Osteoblast (primary cell): ENCODE data around the gene SRPK2. TPM values are rescaled to one million over a fixed set of nuclear protein-coding genes. Genes with fewer than 3 reads are reported as not detected.

Experiments
- DNase-seq: peaks from one replicate; pipeline ENCODE4 v3.0.0; 2011; ENCODE audit warnings: low spot score, mixed read lengths; ENCODE audit not compliant: insufficient read length; ENCODE audit errors: missing footprints
- H2AFZ ChIP-seq: 2 replicates; pipeline ENCODE4 v1.6.0; 2011; ENCODE audit warnings: mild to moderate bottlenecking, low read length
- H3K27ac ChIP-seq: 2 replicates; pipeline ENCODE4 v1.5.1; 2011; ENCODE audit warnings: mild to moderate bottlenecking, low read depth, low read length, moderate library complexity
- H3K27me3 ChIP-seq: 2 replicates; pipeline ENCODE4 v1.6.0; 2012; ENCODE audit warnings: mild to moderate bottlenecking, control low read depth, inconsistent platforms, low read length, moderate library complexity; ENCODE audit not compliant: insufficient read depth
- H3K36me3 ChIP-seq: 2 replicates; pipeline ENCODE4 v1.5.1; 2011; ENCODE audit warnings: mild to moderate bottlenecking, low read length, control low read depth, moderate library complexity; ENCODE audit not compliant: insufficient read depth
- H3K4me1 ChIP-seq: 2 replicates; pipeline ENCODE4 v1.5.1; 2011; ENCODE audit warnings: mild to moderate bottlenecking, low read length, control low read depth, moderate library complexity; ENCODE audit not compliant: insufficient read depth
- H3K4me2 ChIP-seq: 2 replicates; pipeline ENCODE4 v1.6.0; 2011; ENCODE audit warnings: mild to moderate bottlenecking, low read length; ENCODE audit not compliant: insufficient read depth
- H3K4me3 ChIP-seq: fragments of 200-600 bp; sonication (generic); 3 replicates; pipeline ENCODE4 v1.5.1; 2012; ENCODE audit warnings: mild to moderate bottlenecking, low read length, inconsistent platforms; ENCODE audit not compliant: insufficient read depth
- H3K79me2 ChIP-seq: 2 replicates; pipeline ENCODE4 v1.6.0; 2012; ENCODE audit warnings: mild to moderate bottlenecking, low read length, control low read depth, inconsistent platforms; ENCODE audit not compliant: insufficient read depth
- H3K9me3 ChIP-seq: 2 replicates; pipeline ENCODE4 v1.5.1; 2011; ENCODE audit warnings: low read depth, low read length, control low read depth
- H4K20me1 ChIP-seq: 2 replicates; pipeline ENCODE4 v1.6.0; 2012; ENCODE audit warnings: mild to moderate bottlenecking, low read length, control low read depth; ENCODE audit not compliant: insufficient read depth
- CTCF ChIP-seq: IDR thresholded peaks from 2 replicates; pipeline ENCODE4 v1.5.1; 2011; ENCODE audit warnings: mild to moderate bottlenecking, low read depth, low read length, moderate library complexity; ENCODE audit errors: extremely low read depth
- total RNA-seq: library from RNA; depleted of rRNA; stranded (reverse); fragments of >200 nt; gene quantifications from 2 replicates; pipeline ENCODE4 v1.2.3, GENCODE V29; 2012

SRPK2 gene
- total RNA-seq, 1 donor, result 82.2 TPM

- Histone ChIP-seq H3K36me3 (peaks cover 10% of the 10 kb centered on the region), H3K4me1 (peaks cover 3% of the 10 kb centered on the region), H3K9me3 (no peaks in the 10 kb centered on the region), H3K27ac (no peak overlapping the region), H3K79me2 (peaks cover 64% of the 10 kb centered on the region), H2AFZ (no peak overlapping the region), H3K4me3 (no peak overlapping the region), H3K4me2 (no peak overlapping the region), H4K20me1 (peaks cover 11% of the 10 kb centered on the region), H3K27me3 (no peaks in the 10 kb centered on the region)
- TF ChIP-seq CTCF, result no peak
- no peak for DNase-seq
Observed at GRCh38 chr7:105204520-105204919, 184.2 kb downstream of the SRPK2 start.

GRCh38 chr7:105202616-105203015 lies 186.1 kb downstream of the SRPK2 start:
- Histone ChIP-seq H3K27me3 (no peaks in the 10 kb centered on the region), H3K36me3 (peaks cover 10% of the 10 kb centered on the region), H3K9me3 (no peaks in the 10 kb centered on the region), H3K79me2 (peaks cover 55% of the 10 kb centered on the region), H3K27ac (no peak overlapping the region), H2AFZ (no peak overlapping the region), H3K4me1 (peaks cover 17% of the 10 kb centered on the region), H3K4me3 (no peak overlapping the region), H3K4me2 (no peak overlapping the region), H4K20me1 (peaks cover 15% of the 10 kb centered on the region)
- DNase-seq, result no peak
- TF ChIP-seq CTCF, result no peak

GRCh38 chr7:105199386-105199785 lies 189.3 kb downstream of the SRPK2 start:
- peaks cover 49% of the 10 kb centered on the region for H3K79me2 ChIP-seq
- no peaks in the 10 kb centered on the region for H3K9me3 ChIP-seq
- H2AFZ ChIP-seq, result no peak overlapping the region
- peaks cover 31% of the 10 kb centered on the region for H3K4me1 ChIP-seq
- peaks cover 14% of the 10 kb centered on the region for H4K20me1 ChIP-seq
- no peak for DNase-seq
- H3K27ac ChIP-seq, result no peak overlapping the region
- H3K4me3 ChIP-seq, result no peak overlapping the region
- no peak for TF ChIP-seq CTCF
- no peak overlapping the region for H3K4me2 ChIP-seq
- H3K27me3 ChIP-seq, result no peaks in the 10 kb centered on the region
- peaks cover 10% of the 10 kb centered on the region for H3K36me3 ChIP-seq

- Histone ChIP-seq H3K27ac (peak overlapping the region; percentile 62), H3K4me1 (peaks cover 31% of the 10 kb centered on the region), H3K79me2 (peaks cover 39% of the 10 kb centered on the region), H4K20me1 (peaks cover 14% of the 10 kb centered on the region), H3K4me3 (no peak overlapping the region), H3K36me3 (peaks cover 7% of the 10 kb centered on the region), H3K9me3 (no peaks in the 10 kb centered on the region), H3K4me2 (peak overlapping the region; percentile 22), H3K27me3 (no peaks in the 10 kb centered on the region), H2AFZ (no peak overlapping the region)
- peak; percentile 78 for DNase-seq
- no peak for TF ChIP-seq CTCF
Observed at GRCh38 chr7:105198223-105198622, 190.5 kb downstream of the SRPK2 start.
